Measurements from ENCODE around the gene CTNNA2.

DNA sequence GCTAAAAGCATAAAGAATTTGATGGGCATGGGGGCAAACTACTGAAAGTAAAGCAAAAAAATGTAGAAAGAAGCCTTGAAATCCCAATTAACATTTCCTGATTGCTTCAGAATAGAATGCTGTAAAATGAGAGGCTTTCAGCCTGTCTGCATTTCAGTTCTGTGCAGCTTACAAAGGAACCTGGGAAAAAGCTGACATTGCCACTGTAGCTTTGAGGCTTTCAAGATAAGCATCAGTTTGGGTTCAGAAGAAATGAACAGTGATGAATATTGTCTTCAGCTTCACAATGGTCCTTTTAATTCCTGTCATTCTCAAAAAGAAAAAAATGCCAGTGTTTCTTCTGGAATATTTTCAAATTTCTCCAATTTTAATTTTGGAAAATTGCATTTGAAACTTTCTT, 549.0 kb downstream of the CTNNA2 start:
- no peak for TF ChIP-seq EP300 (IDR thresholded peaks at IDR 0.05; ENCODE audit: low read depth)
- no peak for TF ChIP-seq CTCF (IDR thresholded peaks at IDR 0.05)
- no peak for TF ChIP-seq POLR2A (IDR thresholded peaks at IDR 0.05)
- no peak for TF ChIP-seq POLR2AphosphoS5 (IDR thresholded peaks at IDR 0.05)

Data from transverse colon (tissue), 4 donors.